Astrocyte (in vitro differentiated cells and primary cell): ENCODE data around the gene NAV1. TPM values are rescaled to one million over a fixed set of nuclear protein-coding genes. Genes with fewer than 3 reads are reported as not detected.

Source experiments
- DNase-seq: peaks from one replicate; pipeline ENCODE4 v3.0.0-alpha.2; 2010; ENCODE audit warnings: low read depth
- FAIRE-seq: peaks from 2 replicates; lab custom pipeline; 2011; peaks lifted over from hg19 to GRCh38; lab: Jason Lieb, UNC
- H2AFZ ChIP-seq: 2 replicates; pipeline ENCODE4 v1.6.0; 2012; ENCODE audit warnings: low read depth, low read length, inconsistent platforms
- H3K27ac ChIP-seq: 2 replicates; pipeline ENCODE4 v1.5.1; 2011; ENCODE audit warnings: low read depth, low read length, inconsistent platforms
- H3K27me3 ChIP-seq: 2 replicates; pipeline ENCODE4 v1.6.0; 2011; ENCODE audit warnings: low read length, inconsistent platforms; ENCODE audit not compliant: insufficient read depth
- H3K36me3 ChIP-seq: 2 replicates; pipeline ENCODE4 v1.5.1; 2011; ENCODE audit warnings: low read length, inconsistent platforms; ENCODE audit not compliant: insufficient read depth
- H3K4me1 ChIP-seq: 2 replicates; pipeline ENCODE4 v1.5.1; 2011; ENCODE audit warnings: low read length, inconsistent platforms; ENCODE audit not compliant: insufficient read depth
- H3K4me2 ChIP-seq: 2 replicates; pipeline ENCODE4 v1.6.0; 2012; ENCODE audit warnings: low read length, inconsistent platforms
- H3K4me3 ChIP-seq: 2 replicates; pipeline ENCODE4 v1.5.1; 2011; ENCODE audit warnings: low read depth, mild to moderate bottlenecking, low read length, inconsistent platforms; ENCODE audit not compliant: insufficient read depth
- H3K79me2 ChIP-seq: 2 replicates; pipeline ENCODE4 v1.6.0; 2012; ENCODE audit warnings: mild to moderate bottlenecking, low read length, inconsistent platforms; ENCODE audit not compliant: insufficient read depth
- H3K9ac ChIP-seq: 2 replicates; pipeline ENCODE4 v1.6.0; 2012; ENCODE audit warnings: mild to moderate bottlenecking, low read length, inconsistent platforms
- H3K9me3 ChIP-seq: 2 replicates; pipeline ENCODE4 v1.5.1; 2012; ENCODE audit warnings: low read depth, mild to moderate bottlenecking, low read length, inconsistent platforms; ENCODE audit not compliant: insufficient read depth
- H4K20me1 ChIP-seq: 2 replicates; pipeline ENCODE4 v1.6.0; 2012; ENCODE audit warnings: low read length, inconsistent platforms; ENCODE audit not compliant: insufficient read depth
- H3K27ac Mint-ChIP-seq: one replicate; pipeline ENCODE4 v1.8.0; 2021; ENCODE audit warnings: mild to moderate bottlenecking, mixed read lengths; ENCODE audit not compliant: unreplicated experiment
- H3K27me3 Mint-ChIP-seq: one replicate; pipeline ENCODE4 v1.8.0; 2021; ENCODE audit warnings: low read depth, mixed read lengths; ENCODE audit not compliant: unreplicated experiment
- H3K36me3 Mint-ChIP-seq: one replicate; pipeline ENCODE4 v1.8.0; 2021; ENCODE audit warnings: low read depth, mixed read lengths; ENCODE audit not compliant: unreplicated experiment
- H3K4me1 Mint-ChIP-seq: one replicate; pipeline ENCODE4 v1.8.0; 2021; ENCODE audit warnings: low read depth, mixed read lengths; ENCODE audit not compliant: unreplicated experiment
- H3K4me3 Mint-ChIP-seq: one replicate; pipeline ENCODE4 v1.8.0; 2021; ENCODE audit warnings: mild to moderate bottlenecking, moderate library complexity, mixed read lengths; ENCODE audit not compliant: unreplicated experiment
- H3K9me3 Mint-ChIP-seq: one replicate; pipeline ENCODE4 v1.8.0; 2021; ENCODE audit warnings: mild to moderate bottlenecking, mixed read lengths; ENCODE audit not compliant: unreplicated experiment
- EZH2 ChIP-seq: IDR thresholded peaks from 2 replicates; pipeline ENCODE4 v1.6.1; 2012; ENCODE audit warnings: mild to moderate bottlenecking, low read length, inconsistent platforms; ENCODE audit not compliant: insufficient read depth
- total RNA-seq: library from RNA; stranded (reverse); gene quantifications from 2 replicates; pipeline ENCODE4 v1.2.1, GENCODE V29; 2021
- TF ChIP-seq, protein P1 (sequence below): IDR thresholded peaks from 2 replicates; pipeline ENCODE4 v1.5.1; 2011; ENCODE audit warnings: low read depth, mild to moderate bottlenecking, inconsistent platforms, low read length, moderate library complexity; ENCODE audit not compliant: insufficient read depth

NAV1 gene
- total RNA-seq, 1 donor from 2014 or later: 79.7 TPM

DNA sequence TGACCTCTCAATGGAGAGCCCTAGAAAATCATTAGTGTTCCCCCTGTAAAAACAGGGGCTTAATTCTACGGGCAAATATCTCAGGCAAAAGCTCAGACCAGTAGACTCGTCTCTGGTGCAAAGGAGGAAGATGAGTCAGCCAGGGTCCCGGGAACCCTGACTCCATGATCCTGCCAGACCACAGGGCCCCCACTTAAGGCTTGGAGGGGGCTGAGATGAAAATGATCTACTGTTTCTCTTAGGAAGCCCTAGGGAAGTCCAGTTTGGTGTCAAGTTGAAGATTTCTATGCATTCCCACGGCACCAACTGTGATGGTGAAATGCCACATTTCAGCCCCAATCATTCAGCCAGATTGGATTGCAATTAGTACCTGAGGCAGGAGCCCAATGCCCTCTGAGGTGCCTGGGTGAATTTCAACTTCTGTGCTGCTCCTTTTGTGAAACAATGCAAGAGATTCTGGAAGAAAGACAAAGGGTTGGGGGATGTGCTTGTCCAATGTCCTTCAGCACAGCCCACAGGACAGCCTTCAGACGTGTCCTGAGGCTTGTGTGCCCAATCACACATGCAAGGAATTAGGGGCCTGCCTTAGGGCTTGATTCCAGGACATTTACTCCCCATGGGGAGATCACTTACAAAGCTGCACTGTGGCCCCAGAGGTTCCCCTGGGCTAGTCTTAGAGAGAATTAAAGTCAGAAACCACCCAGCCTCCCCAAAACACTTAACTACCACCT is 18.1 kb downstream of the NAV1 start:
- Histone ChIP-seq H3K27ac (peak overlapping the region; percentile 25), H2AFZ (no peak overlapping the region), H3K4me2 (peak overlapping the region; percentile 68), H3K4me1 (peaks cover 71% of the 10 kb centered on the region), H3K36me3 (no peaks in the 10 kb centered on the region), H3K4me3 (no peak overlapping the region), H3K79me2 (peaks cover 94% of the 10 kb centered on the region), H3K27me3 (no peaks in the 10 kb centered on the region), H3K9me3 (no peaks in the 10 kb centered on the region), H3K9ac (peak overlapping the region; percentile 40), H4K20me1 (peaks cover 11% of the 10 kb centered on the region)
- H3K27me3 Mint-ChIP-seq: no peaks in the 10 kb centered on the region
- TF ChIP-seq EZH2: no peak
- TF ChIP-seq, protein P1, sequence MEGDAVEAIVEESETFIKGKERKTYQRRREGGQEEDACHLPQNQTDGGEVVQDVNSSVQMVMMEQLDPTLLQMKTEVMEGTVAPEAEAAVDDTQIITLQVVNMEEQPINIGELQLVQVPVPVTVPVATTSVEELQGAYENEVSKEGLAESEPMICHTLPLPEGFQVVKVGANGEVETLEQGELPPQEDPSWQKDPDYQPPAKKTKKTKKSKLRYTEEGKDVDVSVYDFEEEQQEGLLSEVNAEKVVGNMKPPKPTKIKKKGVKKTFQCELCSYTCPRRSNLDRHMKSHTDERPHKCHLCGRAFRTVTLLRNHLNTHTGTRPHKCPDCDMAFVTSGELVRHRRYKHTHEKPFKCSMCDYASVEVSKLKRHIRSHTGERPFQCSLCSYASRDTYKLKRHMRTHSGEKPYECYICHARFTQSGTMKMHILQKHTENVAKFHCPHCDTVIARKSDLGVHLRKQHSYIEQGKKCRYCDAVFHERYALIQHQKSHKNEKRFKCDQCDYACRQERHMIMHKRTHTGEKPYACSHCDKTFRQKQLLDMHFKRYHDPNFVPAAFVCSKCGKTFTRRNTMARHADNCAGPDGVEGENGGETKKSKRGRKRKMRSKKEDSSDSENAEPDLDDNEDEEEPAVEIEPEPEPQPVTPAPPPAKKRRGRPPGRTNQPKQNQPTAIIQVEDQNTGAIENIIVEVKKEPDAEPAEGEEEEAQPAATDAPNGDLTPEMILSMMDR: no peak
- H3K27ac Mint-ChIP-seq: peak overlapping the region; percentile 37
- H3K36me3 Mint-ChIP-seq: no peaks in the 10 kb centered on the region
- no peaks in the 10 kb centered on the region for H3K9me3 Mint-ChIP-seq
- peaks cover 64% of the 10 kb centered on the region for H3K4me1 Mint-ChIP-seq
- DNase-seq (peak; percentile 65), FAIRE-seq (no peak)
- no peak overlapping the region for H3K4me3 Mint-ChIP-seq

DNA sequence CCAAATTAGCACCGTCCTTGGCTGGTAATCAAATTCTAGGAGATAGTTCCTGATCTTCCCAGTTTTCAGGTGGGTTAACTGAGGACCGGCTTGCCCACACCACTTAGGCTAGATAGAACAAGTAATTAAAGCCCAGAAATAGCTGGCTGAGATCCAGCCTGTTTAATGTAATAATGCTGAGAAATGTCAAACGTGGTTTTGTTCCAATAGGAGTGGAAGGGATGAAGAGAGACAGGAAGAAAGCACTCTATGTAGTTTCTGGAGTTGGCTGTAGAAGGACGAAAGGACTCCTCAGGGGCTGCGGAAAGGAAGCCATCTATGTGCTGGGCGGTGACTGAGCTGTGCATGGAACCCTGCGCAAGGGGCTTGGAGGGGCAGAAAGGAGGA is 18.6 kb downstream of the NAV1 start:
- DNase-seq: no peak
- no peak overlapping the region for H3K4me3 Mint-ChIP-seq
- peak overlapping the region; percentile 68 for H3K4me2 ChIP-seq

More for the DNA sequence above, 18.6 kb downstream of the NAV1 start:
- FAIRE-seq: no peak
- peaks cover 62% of the 10 kb centered on the region for H3K4me1 Mint-ChIP-seq
- Histone ChIP-seq H3K4me3 (no peak overlapping the region), H3K36me3 (no peaks in the 10 kb centered on the region), H3K27ac (no peak overlapping the region), H3K27me3 (no peaks in the 10 kb centered on the region), H2AFZ (no peak overlapping the region), H3K79me2 (peaks cover 89% of the 10 kb centered on the region), H4K20me1 (peaks cover 5% of the 10 kb centered on the region), H3K9me3 (no peaks in the 10 kb centered on the region), H3K4me1 (peaks cover 71% of the 10 kb centered on the region), H3K9ac (peak overlapping the region; percentile 40)
- H3K9me3 Mint-ChIP-seq: no peaks in the 10 kb centered on the region
- TF ChIP-seq, protein P1: no peak
- TF ChIP-seq EZH2: no peak
- no peaks in the 10 kb centered on the region for H3K27me3 Mint-ChIP-seq
- no peak overlapping the region for H3K27ac Mint-ChIP-seq
- no peaks in the 10 kb centered on the region for H3K36me3 Mint-ChIP-seq
